Effector memory CD4-positive, alpha-beta T cell (primary cell): ENCODE data around the gene CCNJ.

Experiments used
- DNase-seq, 3 donors: peaks; one replicate each; pipeline ENCODE4 v3.0.0-alpha.2; 2020
- H3K27ac ChIP-seq: 2 replicates; pipeline ENCODE4 v1.7.0; 2013; ENCODE audit warnings: mild to moderate bottlenecking, low read length, moderate library complexity; ENCODE audit not compliant: insufficient read depth, poor library complexity, severe bottlenecking
- H3K27me3 ChIP-seq: replicated peaks from 2 replicates; pipeline ENCODE4 v1.7.0; 2013; ENCODE audit warnings: mild to moderate bottlenecking, low read length; ENCODE audit not compliant: insufficient read depth, control insufficient read depth, poor library complexity, severe bottlenecking
- H3K36me3 ChIP-seq: 2 replicates; pipeline ENCODE4 v1.7.0; 2013; ENCODE audit warnings: mild to moderate bottlenecking, low read length, moderate library complexity; ENCODE audit not compliant: control insufficient read depth, insufficient read depth
- H3K4me1 ChIP-seq: 2 replicates; pipeline ENCODE4 v1.7.0; 2013; ENCODE audit warnings: low read length, mild to moderate bottlenecking; ENCODE audit not compliant: control insufficient read depth, insufficient read depth, poor library complexity, severe bottlenecking
- H3K4me3 ChIP-seq: 2 replicates; pipeline ENCODE4 v1.7.0; 2013; ENCODE audit warnings: low read length, low read depth, mild to moderate bottlenecking; ENCODE audit not compliant: insufficient read depth, poor library complexity, severe bottlenecking
- H3K9me3 ChIP-seq: 2 replicates; pipeline ENCODE4 v1.7.0; 2013; ENCODE audit warnings: mild to moderate bottlenecking, low read length, moderate library complexity; ENCODE audit not compliant: control insufficient read depth

The CCNJ gene

GRCh38 chr10:96089670-96090462 lies 46.5 kb downstream of the CCNJ start:
- Histone ChIP-seq H3K27ac (peak overlapping the region; percentile 88), H3K4me1 (no peaks in the 10 kb centered on the region), H3K4me3 (peak overlapping the region; percentile 90), H3K27me3 (no peaks in the 10 kb centered on the region), H3K9me3 (peaks cover 4% of the 10 kb centered on the region), H3K36me3 (no peaks in the 10 kb centered on the region)
- DNase-seq, result peak; percentile 78 to 86 (median 84)

DNA sequence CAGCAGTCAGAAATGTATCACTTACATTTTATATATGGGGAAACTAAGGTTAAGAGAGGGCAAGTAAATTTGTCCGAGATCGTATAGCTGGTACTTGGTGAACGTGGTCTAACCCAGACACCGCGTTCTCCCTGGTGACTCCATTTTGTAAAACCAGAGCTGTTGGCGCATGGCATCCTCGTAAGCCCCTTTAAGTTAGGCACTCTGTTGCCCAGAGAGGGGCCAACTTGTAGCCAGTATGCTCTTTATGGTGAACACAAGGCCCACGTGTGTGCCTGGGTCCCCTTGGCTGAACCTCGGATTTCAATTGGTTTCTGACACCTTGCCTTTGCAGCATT lies 47.0 kb downstream of the CCNJ start:
- no peaks in the 10 kb centered on the region for H3K27me3 ChIP-seq
- H3K4me1 ChIP-seq, result no peaks in the 10 kb centered on the region
- H3K27ac ChIP-seq, result peak overlapping the region; percentile 88
- peaks cover 4% of the 10 kb centered on the region for H3K9me3 ChIP-seq
- peak overlapping the region; percentile 90 for H3K4me3 ChIP-seq
- DNase-seq, result no peak
- no peaks in the 10 kb centered on the region for H3K36me3 ChIP-seq

DNA sequence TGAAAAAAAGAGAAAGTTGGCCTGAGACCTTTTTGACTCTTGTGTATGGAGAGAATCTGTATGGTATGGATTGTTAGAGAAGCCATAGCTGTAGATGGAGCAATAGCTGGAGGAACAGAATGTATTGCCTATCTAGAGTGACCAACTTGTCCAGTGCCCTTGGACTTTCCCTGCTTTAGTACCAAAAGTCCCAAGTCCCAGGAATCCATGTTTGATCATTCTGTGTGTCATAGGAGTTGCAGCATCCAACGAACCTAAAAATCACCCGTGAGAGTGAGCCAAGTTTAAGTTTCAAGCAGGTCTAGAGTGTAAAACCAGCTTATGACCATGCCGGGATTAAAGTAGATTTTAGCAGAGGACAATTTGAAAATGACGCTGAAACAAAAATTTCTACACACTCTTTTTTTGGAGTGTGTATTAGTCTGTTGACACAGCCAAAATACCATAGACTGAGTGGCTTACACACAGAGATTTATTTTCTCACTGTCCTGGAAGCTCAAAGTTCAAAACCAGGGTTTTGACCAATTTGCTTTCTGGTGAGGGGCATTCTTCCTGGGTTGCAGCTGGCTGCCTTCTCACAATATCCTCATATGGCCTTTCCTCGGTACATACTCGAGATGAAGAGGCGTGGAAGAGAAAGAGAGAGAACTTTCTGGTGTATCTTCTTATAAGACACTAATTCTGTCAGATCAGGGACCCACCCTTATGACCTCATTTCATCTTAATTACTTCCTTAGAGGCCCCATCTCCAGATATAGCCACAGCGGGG lies 49.8 kb downstream of the CCNJ start:
- H3K4me1 ChIP-seq, result no peaks in the 10 kb centered on the region
- H3K36me3 ChIP-seq, result no peaks in the 10 kb centered on the region
- no peak overlapping the region for H3K27ac ChIP-seq
- H3K9me3 ChIP-seq, result peaks cover 4% of the 10 kb centered on the region
- no peak for DNase-seq
- peaks cover 2% of the 10 kb centered on the region for H3K27me3 ChIP-seq
- no peak overlapping the region for H3K4me3 ChIP-seq

DNA sequence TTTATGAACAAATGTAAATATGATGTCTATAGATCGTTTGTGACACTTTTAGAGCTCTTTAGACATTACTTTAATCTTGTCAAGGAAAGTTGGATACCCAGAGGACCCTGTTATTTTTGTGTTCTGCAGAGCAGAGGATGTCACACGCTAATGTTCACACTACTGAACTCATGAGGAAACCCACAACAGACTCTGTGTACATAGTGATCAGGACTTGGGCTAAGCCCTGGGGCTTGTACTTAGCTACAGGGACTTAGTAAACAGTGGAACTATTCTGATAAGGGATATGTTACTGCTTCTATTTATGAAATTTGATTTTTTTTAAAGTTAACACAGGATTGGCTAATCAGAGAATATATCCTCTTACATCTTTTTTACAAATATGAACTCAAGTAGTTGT lies 50.6 kb downstream of the CCNJ start:
- H3K27ac ChIP-seq, result no peak overlapping the region
- H3K4me3 ChIP-seq, result no peak overlapping the region
- H3K36me3 ChIP-seq, result no peaks in the 10 kb centered on the region
- no peak for DNase-seq
- peaks cover 2% of the 10 kb centered on the region for H3K27me3 ChIP-seq
- H3K4me1 ChIP-seq, result no peaks in the 10 kb centered on the region
- H3K9me3 ChIP-seq, result peaks cover 4% of the 10 kb centered on the region

DNA sequence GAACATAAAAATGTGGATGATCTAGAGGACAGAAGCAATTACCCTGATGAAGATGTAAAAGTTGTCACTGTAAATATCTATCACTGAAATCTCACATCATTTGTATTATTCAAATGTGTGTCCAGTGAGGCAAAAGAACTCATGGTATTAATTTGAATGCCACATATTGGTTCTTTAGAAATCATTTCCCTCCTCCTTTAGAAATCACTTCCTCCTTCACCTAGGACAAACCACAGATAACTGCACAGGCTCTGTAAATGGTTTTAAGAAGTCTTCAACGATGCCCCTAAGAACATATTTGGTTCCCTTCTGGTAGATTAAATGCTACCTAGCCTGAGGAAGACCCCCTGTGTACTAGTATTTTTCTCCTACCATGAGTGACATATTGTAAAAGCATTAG lies 53.6 kb downstream of the CCNJ start:
- no peaks in the 10 kb centered on the region for H3K4me1 ChIP-seq
- H3K27me3 ChIP-seq, result peaks cover 8% of the 10 kb centered on the region
- DNase-seq, result no peak

DNA sequence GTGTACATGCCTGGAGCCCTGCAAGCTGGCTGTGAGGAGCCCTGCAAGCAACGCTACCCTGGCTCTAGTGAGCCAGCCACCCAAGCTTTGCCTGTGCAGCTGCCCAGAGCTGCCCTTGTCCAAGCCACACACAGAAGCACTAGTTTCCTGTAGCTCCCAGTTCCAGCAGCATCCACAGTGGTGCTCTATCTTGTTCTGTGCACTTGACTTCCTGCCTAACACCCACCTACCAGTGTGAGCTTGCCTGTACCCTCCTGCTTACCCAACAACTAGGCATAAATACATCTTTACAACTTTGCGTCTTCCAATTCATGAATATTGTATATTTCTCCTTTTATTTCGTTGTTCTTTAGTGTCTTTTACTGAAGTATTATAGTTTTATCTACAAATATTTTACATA lies 54.5 kb downstream of the CCNJ start:
- no peaks in the 10 kb centered on the region for H3K4me1 ChIP-seq
- H3K36me3 ChIP-seq, result no peaks in the 10 kb centered on the region
- H3K27ac ChIP-seq, result no peak overlapping the region
- peaks cover 8% of the 10 kb centered on the region for H3K27me3 ChIP-seq
- H3K4me3 ChIP-seq, result no peak overlapping the region
- DNase-seq, result no peak
- H3K9me3 ChIP-seq, result no peaks in the 10 kb centered on the region

More for the DNA sequence above, 53.6 kb downstream of the CCNJ start:
- no peaks in the 10 kb centered on the region for H3K36me3 ChIP-seq
- no peak overlapping the region for H3K4me3 ChIP-seq
- no peaks in the 10 kb centered on the region for H3K9me3 ChIP-seq
- H3K27ac ChIP-seq, result no peak overlapping the region

GRCh38 chr10:96107623-96108038 lies 64.2 kb downstream of the CCNJ start:
- Histone ChIP-seq H3K27ac (no peak overlapping the region), H3K4me1 (no peaks in the 10 kb centered on the region), H3K27me3 (peaks cover 21% of the 10 kb centered on the region), H3K36me3 (no peaks in the 10 kb centered on the region), H3K4me3 (no peak overlapping the region), H3K9me3 (no peaks in the 10 kb centered on the region)
- DNase-seq, result no peak
